Natural killer cell (primary cell): ENCODE results near the gene CACUL1. TPM values are rescaled to one million over a fixed set of nuclear protein-coding genes. Genes with fewer than 3 reads are reported as not detected.
"Not testable (repeated sequence)": the region's sequence is repeated elsewhere in the genome, so short reads cannot be mapped to it uniquely, and the experiment has no call there.

Experiments used
- ATAC-seq, 3 donors: fragments of 150-1000 bp in 2 of 3; fragments of 200-7000 bp in 1 of 3; cut with Tn5 transposase; 1 replicate in 1 of 3; 2 replicates in 2 of 3; pipeline ENCODE4 v1.10.0; 2021; ENCODE audit warnings: mild to moderate bottlenecking in 2 of 3, moderate library complexity in 2 of 3
- DNase-seq, 2 donors: peaks; one replicate each; pipeline versions ENCODE4 v3.0.0 to v3.0.0-alpha.2; 2013 to 2021; ENCODE audit warnings: mixed read lengths in 1 of 2
- H3K27ac ChIP-seq: one replicate; pipeline ENCODE4 v1.5.1; 2013; ENCODE audit warnings: mild to moderate bottlenecking, low read length
- H3K27me3 ChIP-seq: one replicate; pipeline ENCODE4 v1.6.1; 2013; ENCODE audit warnings: low read length; ENCODE audit not compliant: control insufficient read depth, insufficient read depth
- H3K36me3 ChIP-seq: one replicate; pipeline ENCODE4 v1.6.1; 2013; ENCODE audit warnings: low read length; ENCODE audit not compliant: control insufficient read depth, insufficient read depth
- H3K4me1 ChIP-seq: one replicate; pipeline ENCODE4 v1.6.1; 2013; ENCODE audit warnings: low read length; ENCODE audit not compliant: control insufficient read depth, insufficient read depth
- H3K4me3 ChIP-seq: one replicate; pipeline ENCODE4 v1.5.1; 2013; ENCODE audit warnings: low read length
- H3K9me3 ChIP-seq: one replicate; pipeline ENCODE4 v1.6.1; 2013; ENCODE audit warnings: low read length; ENCODE audit not compliant: control insufficient read depth, insufficient read depth
- H3K27ac Mint-ChIP-seq, 2 donors: one replicate each; pipeline ENCODE4 v1.8.0; 2022; ENCODE audit warnings: mild to moderate bottlenecking in 2 of 2, mixed read lengths in 2 of 2, moderate library complexity in 1 of 2
- H3K27me3 Mint-ChIP-seq, 2 donors: one replicate each; pipeline ENCODE4 v1.8.0; 2022; ENCODE audit warnings: low read depth in 2 of 2, mixed read lengths in 2 of 2
- H3K36me3 Mint-ChIP-seq: one replicate; pipeline ENCODE4 v1.8.0; 2022; ENCODE audit warnings: mixed read lengths
- H3K4me1 Mint-ChIP-seq, 2 donors: one replicate each; pipeline ENCODE4 v1.8.0; 2022; ENCODE audit warnings: mixed read lengths in 2 of 2
- H3K4me3 Mint-ChIP-seq: one replicate; pipeline ENCODE4 v1.8.0; 2022; ENCODE audit warnings: mild to moderate bottlenecking, moderate library complexity, mixed read lengths
- H3K9me3 Mint-ChIP-seq, 2 donors: one replicate each; pipeline ENCODE4 v1.8.0; 2022; ENCODE audit warnings: mixed read lengths in 2 of 2
- WGBS: methylation state at CpG from one replicate; pipeline ENCODE4 v1.1.7; 2013; ENCODE audit warnings: missing lambda C conversion rate; ENCODE audit not compliant: insufficient coverage; 5-methylcytosine and 5-hydroxymethylcytosine counted together
- intact Hi-C: fragments of 100-400 bp; cut with micrococcal nuclease; formaldehyde crosslinking; loops from one replicate; pipeline ENCODE4 v1.14.2; 2022
- total RNA-seq, 4 donors: library from RNA; stranded (reverse); fragments of 120-200 nt in 1 of 4; gene quantifications; one replicate each; pipeline versions ENCODE4 v1.2.3 to v1.2.4, GENCODE V29; 2013 to 2022
- TF ChIP-seq, protein P1 (sequence below): fragments of 200-600 bp; IDR thresholded peaks from one replicate; pipeline ENCODE4 v1.8.0; 2022; ENCODE audit warnings: antibody characterized with exemption

CACUL1 gene
- total RNA-seq, 3 donors from 2014 or later (not counting 1 experiment from before 2014, with no cell fraction given), result 45.4 to 65.9 (median 47.6) TPM

DNA sequence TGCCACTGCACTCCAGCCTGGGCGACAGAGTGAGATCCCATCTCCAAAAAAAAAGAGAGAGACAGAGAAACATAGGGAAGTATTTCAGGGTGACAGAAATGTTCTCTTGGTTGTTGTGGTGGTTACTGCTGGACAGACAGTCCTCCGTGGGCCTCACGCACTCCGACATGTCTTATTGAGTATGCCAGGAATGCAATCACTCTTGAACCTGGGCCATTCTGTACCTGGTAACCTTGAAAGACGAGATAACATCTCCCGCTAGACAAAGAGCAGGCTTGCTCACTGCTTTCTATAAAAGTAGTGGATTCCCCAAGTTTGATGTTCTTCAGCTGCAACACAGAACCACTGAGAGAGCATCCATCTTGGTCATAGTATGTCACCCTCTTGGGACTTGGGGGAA lies 6.7 kb downstream of the CACUL1 start:
- H3K9me3 ChIP-seq, result no peaks in the 10 kb centered on the region
- no peaks in the 10 kb centered on the region for H3K36me3 ChIP-seq
- no peak overlapping the region for H3K27ac ChIP-seq
- 95% methylated on average over 6 of the region's 6 CpGs for WGBS
- H3K4me1 Mint-ChIP-seq, result peaks cover 58 to 65% of the 10 kb centered on the region in 2 donors
- H3K36me3 Mint-ChIP-seq, result no peaks in the 10 kb centered on the region
- H3K4me3 Mint-ChIP-seq, result no peak overlapping the region
- no peak for ATAC-seq
- intact Hi-C loops, result no loop called here
- no peaks in the 10 kb centered on the region for H3K27me3 Mint-ChIP-seq
- no peaks in the 10 kb centered on the region for H3K27me3 ChIP-seq
- no peak for DNase-seq
- no peaks in the 10 kb centered on the region for H3K4me1 ChIP-seq
- peak overlapping the region in 1 of 2 donors; percentile 49 for H3K27ac Mint-ChIP-seq
- H3K9me3 Mint-ChIP-seq, result no peaks in the 10 kb centered on the region
- TF ChIP-seq, protein P1, sequence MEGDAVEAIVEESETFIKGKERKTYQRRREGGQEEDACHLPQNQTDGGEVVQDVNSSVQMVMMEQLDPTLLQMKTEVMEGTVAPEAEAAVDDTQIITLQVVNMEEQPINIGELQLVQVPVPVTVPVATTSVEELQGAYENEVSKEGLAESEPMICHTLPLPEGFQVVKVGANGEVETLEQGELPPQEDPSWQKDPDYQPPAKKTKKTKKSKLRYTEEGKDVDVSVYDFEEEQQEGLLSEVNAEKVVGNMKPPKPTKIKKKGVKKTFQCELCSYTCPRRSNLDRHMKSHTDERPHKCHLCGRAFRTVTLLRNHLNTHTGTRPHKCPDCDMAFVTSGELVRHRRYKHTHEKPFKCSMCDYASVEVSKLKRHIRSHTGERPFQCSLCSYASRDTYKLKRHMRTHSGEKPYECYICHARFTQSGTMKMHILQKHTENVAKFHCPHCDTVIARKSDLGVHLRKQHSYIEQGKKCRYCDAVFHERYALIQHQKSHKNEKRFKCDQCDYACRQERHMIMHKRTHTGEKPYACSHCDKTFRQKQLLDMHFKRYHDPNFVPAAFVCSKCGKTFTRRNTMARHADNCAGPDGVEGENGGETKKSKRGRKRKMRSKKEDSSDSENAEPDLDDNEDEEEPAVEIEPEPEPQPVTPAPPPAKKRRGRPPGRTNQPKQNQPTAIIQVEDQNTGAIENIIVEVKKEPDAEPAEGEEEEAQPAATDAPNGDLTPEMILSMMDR, result no peak
- H3K4me3 ChIP-seq, result no peak overlapping the region

DNA sequence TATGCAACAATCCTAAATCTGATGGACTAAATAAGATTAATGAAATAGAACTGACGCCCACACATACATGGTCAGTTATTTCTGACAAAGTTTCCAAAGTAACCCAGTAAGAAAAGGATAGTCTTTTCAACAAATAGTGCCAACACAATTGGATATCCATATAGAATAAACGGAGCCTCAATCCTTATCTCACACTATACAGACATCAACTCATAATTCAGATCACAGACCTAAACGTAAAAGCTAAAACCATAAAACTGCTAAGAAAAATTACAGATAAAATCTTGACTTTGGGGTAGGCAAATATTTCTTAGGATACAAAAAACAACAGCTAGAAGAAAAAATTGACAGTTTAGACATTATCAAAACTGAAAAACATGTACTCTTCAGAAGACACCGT lies 8.5 kb downstream of the CACUL1 start:
- Histone ChIP-seq H3K4me3 (no peak overlapping the region), H3K36me3 (no peaks in the 10 kb centered on the region), H3K27ac (no peak overlapping the region), H3K27me3 (no peaks in the 10 kb centered on the region), H3K9me3 (no peaks in the 10 kb centered on the region), H3K4me1 (no peaks in the 10 kb centered on the region)
- WGBS, result 20% methylated on average over 1 of the region's 4 CpGs
- H3K27me3 Mint-ChIP-seq, result no peaks in the 10 kb centered on the region
- H3K36me3 Mint-ChIP-seq, result no peaks in the 10 kb centered on the region
- TF ChIP-seq, protein P1, result no peak
- DNase-seq (no peak), ATAC-seq (no peak)
- H3K27ac Mint-ChIP-seq, result no peak overlapping the region
- no peak overlapping the region for H3K4me3 Mint-ChIP-seq
- H3K9me3 Mint-ChIP-seq, result no peaks in the 10 kb centered on the region
- peaks cover 58 to 69% of the 10 kb centered on the region in 2 donors for H3K4me1 Mint-ChIP-seq
- intact Hi-C loops, result no loop called here

DNA sequence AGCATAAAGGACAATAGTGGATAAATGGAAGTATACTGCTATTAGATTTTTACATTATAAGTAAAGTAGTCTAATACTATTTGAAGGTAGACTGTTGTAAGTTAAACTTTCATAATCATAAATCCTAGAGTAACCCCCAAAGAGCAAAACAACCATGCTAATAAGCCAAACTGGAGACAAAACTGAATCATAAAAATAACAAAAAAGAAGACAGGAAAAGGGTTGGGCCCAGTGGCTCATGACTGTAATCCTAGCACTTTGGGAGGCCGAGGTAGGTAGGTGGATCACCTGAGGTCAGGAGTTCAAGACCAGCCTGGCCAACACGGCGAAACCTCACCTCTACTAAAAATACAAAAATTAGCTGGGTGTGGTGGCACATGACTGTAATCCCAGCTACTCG lies 9.7 kb downstream of the CACUL1 start:
- DNase-seq (no peak), ATAC-seq (no peak)
- peaks cover 57 to 68% of the 10 kb centered on the region in 2 donors for H3K4me1 Mint-ChIP-seq
- H3K27me3 ChIP-seq, result no peaks in the 10 kb centered on the region
- H3K9me3 ChIP-seq, result no peaks in the 10 kb centered on the region
- no peaks in the 10 kb centered on the region for H3K36me3 ChIP-seq
- intact Hi-C loops, result no loop called here
- H3K27me3 Mint-ChIP-seq, result no peaks in the 10 kb centered on the region
- H3K4me3 ChIP-seq, result no peak overlapping the region
- 94% methylated on average over 4 of the region's 4 CpGs for WGBS
- no peak overlapping the region for H3K27ac Mint-ChIP-seq
- no peak overlapping the region for H3K4me3 Mint-ChIP-seq
- H3K27ac ChIP-seq, result no peak overlapping the region
- TF ChIP-seq, protein P1, result no peak
- no peaks in the 10 kb centered on the region for H3K9me3 Mint-ChIP-seq
- no peaks in the 10 kb centered on the region for H3K4me1 ChIP-seq
- H3K36me3 Mint-ChIP-seq, result no peaks in the 10 kb centered on the region

DNA sequence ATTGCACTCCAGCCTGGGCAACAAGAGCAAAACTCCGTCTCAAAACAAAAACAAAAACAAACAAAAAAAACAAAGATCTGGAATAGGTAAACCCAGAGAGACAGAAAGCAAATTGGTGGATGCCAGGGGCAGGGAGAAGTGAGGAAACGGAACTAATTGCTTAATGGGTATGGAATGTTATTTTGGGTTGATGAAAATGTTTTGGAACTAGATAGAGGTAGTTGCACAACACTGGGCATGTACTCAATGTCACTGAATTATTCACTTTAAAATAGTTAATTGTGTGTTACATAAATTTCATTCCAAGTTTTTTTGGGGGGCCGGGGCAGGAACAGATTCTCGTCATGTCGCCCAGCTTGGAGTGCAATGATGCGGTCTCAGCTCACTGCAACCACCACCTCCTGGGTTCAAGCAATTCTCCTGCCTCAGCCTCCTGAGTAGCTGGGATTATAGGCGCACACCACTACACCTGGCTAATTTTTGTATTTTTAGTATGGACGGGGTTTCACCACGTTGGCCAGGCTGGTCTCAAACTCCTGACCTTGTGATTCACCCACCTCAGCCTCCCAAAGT lies 10.3 kb downstream of the CACUL1 start:
- H3K36me3 Mint-ChIP-seq, H3K27ac ChIP-seq, H3K9me3 ChIP-seq, H3K4me3 Mint-ChIP-seq, intact Hi-C loops, H3K27ac Mint-ChIP-seq, H3K4me3 ChIP-seq, H3K4me1 ChIP-seq, H3K27me3 Mint-ChIP-seq, H3K36me3 ChIP-seq, DNase-seq, ATAC-seq, H3K9me3 Mint-ChIP-seq, H3K27me3 ChIP-seq: not testable (repeated sequence)
- H3K4me1 Mint-ChIP-seq, result peaks cover 61 to 66% of the 10 kb centered on the region in 2 donors
- 97% methylated on average over 8 of the region's 9 CpGs for WGBS
